ENCODE measurements around the gene SLC7A1. TPM values are rescaled to one million over a fixed set of nuclear protein-coding genes. Genes with fewer than 3 reads are reported as not detected.

SLC7A1 gene
- total and polyA plus RNA-seq, 8 donors, result 5.2 to 143 (median 32.9) TPM

DNA sequence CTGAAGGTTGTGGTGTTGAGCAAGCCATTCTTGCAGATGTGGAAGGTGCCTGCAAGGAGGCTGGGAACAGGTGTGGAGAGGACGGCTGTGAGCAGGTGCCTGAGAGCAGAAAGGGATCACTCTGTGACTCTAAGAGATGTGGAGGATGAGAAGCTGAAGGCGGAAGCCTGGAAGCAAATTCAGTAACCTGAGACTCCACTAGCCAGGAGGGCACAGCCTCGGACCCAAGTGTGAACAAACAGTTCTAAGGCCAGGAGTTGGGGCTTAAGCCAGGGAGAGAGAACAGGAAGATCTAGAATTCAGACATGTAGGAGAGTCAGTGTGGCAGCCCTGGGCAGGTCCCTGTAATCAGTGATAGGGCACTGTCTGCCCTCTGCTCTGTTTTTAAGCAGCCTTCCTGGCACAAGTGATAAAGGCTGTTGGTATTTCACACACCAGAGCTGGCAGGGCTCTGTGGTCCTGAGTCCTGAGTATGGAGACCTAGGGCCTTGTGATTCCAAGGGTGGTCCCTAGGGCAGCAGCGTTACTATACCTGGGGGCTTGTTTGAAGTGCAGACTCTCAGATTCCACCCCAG is 131.3 kb downstream of the SLC7A1 start:
- intact Hi-C loops (cut with DNase I), result no loop called here
- FAIRE-seq, result no peak

GRCh38 chr13:29459813-29460355 is 135.6 kb downstream of the SLC7A1 start:
- TF ChIP-seq CTCF (IDR thresholded peaks at IDR 0.05), result no peak
- H3K27me3 ChIP-seq, result no peaks in the 10 kb centered on the region
- no peaks in the 10 kb centered on the region for H3K36me3 ChIP-seq
- ATAC-seq (no peak), FAIRE-seq (no peak), DNase-seq (no peak)
- intact Hi-C loops (cut with DNase I), result no loop called here
- H3K27ac ChIP-seq, result no peak overlapping the region
- no peak overlapping the region for H3K4me3 ChIP-seq
- 80 to 86% methylated on average over 2 of the region's 2 CpGs for WGBS, 2 donors
- H3K9me3 ChIP-seq, result no peaks in the 10 kb centered on the region
- H3K4me1 ChIP-seq, result no peaks in the 10 kb centered on the region

More for the DNA sequence above, 131.3 kb downstream of the SLC7A1 start:
- H3K27ac ChIP-seq, result no peak overlapping the region
- no peak for DNase-seq
- TF ChIP-seq CTCF (IDR thresholded peaks at IDR 0.05), result no peak
- H3K4me1 ChIP-seq, result no peaks in the 10 kb centered on the region
- no peak overlapping the region for H3K4me3 ChIP-seq
- no peaks in the 10 kb centered on the region for H3K27me3 ChIP-seq
- ATAC-seq, result no peak
- WGBS, 2 donors, result 61 to 63% methylated on average over 4 of the region's 4 CpGs
- no peaks in the 10 kb centered on the region for H3K36me3 ChIP-seq
- H3K9me3 ChIP-seq, result no peaks in the 10 kb centered on the region
